GM13977 (cell line): ENCODE results near the gene ST6GAL2.

Experiments used
- DNase-seq: peaks from one replicate; pipeline ENCODE4 v3.0.0; 2012; ENCODE audit warnings: low spot score
- CTCF ChIP-seq: IDR thresholded peaks from 2 replicates; pipeline ENCODE4 v1.5.1; 2012; ENCODE audit warnings: mild to moderate bottlenecking, control low read depth; ENCODE audit not compliant: insufficient read depth; ENCODE audit errors: extremely low read depth, missing control alignments
- in situ Hi-C: fragments of 300-500 bp; cut with MboI; formaldehyde crosslinking; loops from one replicate; pipeline ENCODE4 v1.12.0; 2022; ENCODE audit warnings: low sequenced_read_pairs, low pct_unique_long_range_greater_than_20kb, mixed read lengths, inconsistent platforms; ENCODE audit not compliant: unreplicated experiment

The ST6GAL2 gene

GRCh38 chr2:106899786-106900530 lies 14.0 kb upstream of the ST6GAL2 start:
- in situ Hi-C loops, result no loop called here
- TF ChIP-seq CTCF, result no peak
- no peak for DNase-seq

DNA sequence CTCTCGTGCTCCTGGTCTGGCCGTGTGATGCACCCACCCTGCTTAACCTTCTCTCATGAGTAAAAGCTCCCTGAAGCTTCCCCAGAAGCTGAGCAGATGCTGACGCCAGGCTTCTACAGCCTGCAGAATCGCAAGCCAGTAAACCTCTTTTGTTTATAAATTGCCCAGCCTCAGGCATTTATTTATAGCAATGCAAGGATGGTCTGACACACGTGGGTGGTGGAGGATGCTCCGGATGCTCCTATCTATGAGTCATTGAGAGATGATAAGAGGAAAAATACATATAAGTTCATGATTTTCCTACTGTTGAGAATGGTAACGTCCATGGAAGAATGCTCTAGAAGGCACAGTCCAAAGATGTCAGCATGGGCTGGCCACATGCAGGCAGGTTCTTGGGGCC lies 8.6 kb upstream of the ST6GAL2 start:
- TF ChIP-seq CTCF, result no peak
- no peak for DNase-seq
- in situ Hi-C loops, result no loop called here

- no peak for DNase-seq
- in situ Hi-C loops, result no loop called here
- TF ChIP-seq CTCF, result no peak
Observed at GRCh38 chr2:106892048-106892447, 6.1 kb upstream of the ST6GAL2 start.

DNA sequence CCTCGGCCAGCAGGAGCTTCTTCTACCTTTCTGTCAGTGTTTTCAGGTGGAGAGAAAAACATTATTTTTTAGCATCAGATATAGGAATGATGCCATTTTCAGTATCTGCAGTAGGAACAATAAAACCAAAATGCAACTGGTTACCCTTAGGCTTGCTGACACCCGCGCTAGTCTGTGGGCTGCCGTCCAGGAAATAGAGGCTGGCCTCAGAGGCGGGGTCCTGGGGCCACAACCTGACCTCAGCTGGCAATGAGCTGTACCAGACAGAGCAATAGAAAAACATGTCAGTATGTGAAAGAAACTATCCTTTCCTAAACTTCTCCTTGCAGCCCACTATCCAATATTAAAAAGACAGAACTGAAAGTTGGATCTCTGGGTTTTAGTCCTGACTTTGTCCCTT lies 4.6 kb upstream of the ST6GAL2 start:
- in situ Hi-C loops, result no loop called here
- TF ChIP-seq CTCF, result no peak
- DNase-seq, result no peak

GRCh38 chr2:106886916-106887758 lies 1.2 kb upstream of the ST6GAL2 start:
- no peak for TF ChIP-seq CTCF
- in situ Hi-C loops, result no loop called here
- no peak for DNase-seq

- in situ Hi-C loops, result no loop called here
- no peak for TF ChIP-seq CTCF
- no peak for DNase-seq
Observed at GRCh38 chr2:106885329-106885728, 638 bp downstream of the ST6GAL2 start.
